ENCODE measurements around the gene OLAH.
A peak's percentile ranks its signal among the peaks of the same experiment; 100 is the strongest.

The OLAH gene

GRCh38 chr10:15069230-15069629, 25.5 kb downstream of the OLAH start:
- DNase-seq (ENCODE audit: low read depth, low spot score) = no peak

- DNase-seq (ENCODE audit: low read depth, low spot score) = no peak
These were observed 28.6 kb downstream of the OLAH start for GRCh38 chr10:15072358-15072757.

- DNase-seq (ENCODE audit: low read depth, low spot score) = no peak
These were observed 31.7 kb downstream of the OLAH start for GRCh38 chr10:15075421-15075820.

GRCh38 chr10:15083674-15084501, 40.1 kb downstream of the OLAH start:
- DNase-seq (ENCODE audit: low read depth, low spot score) = no peak

GRCh38 chr10:15084502-15084922, 40.8 kb downstream of the OLAH start:
- DNase-seq (ENCODE audit: low read depth, low spot score) = no peak

GRCh38 chr10:15088428-15089261, 44.9 kb downstream of the OLAH start, which contains the start of gene ACBD7:
Gene ACBD7 (minus strand): TSS chr10:15088776. CDS start chr10:15088728, 48 bp downstream.
- DNase-seq (ENCODE audit: low read depth, low spot score) = peak; percentile 59

- DNase-seq (ENCODE audit: low read depth, low spot score) = no peak
These were observed 47.7 kb downstream of the OLAH start for GRCh38 chr10:15091418-15091817.

- DNase-seq (ENCODE audit: low read depth, low spot score) = no peak
These were observed 49.2 kb downstream of the OLAH start for GRCh38 chr10:15092855-15093408.

- no peak for DNase-seq (ENCODE audit: low read depth, low spot score)
These were observed 52.9 kb downstream of the OLAH start for GRCh38 chr10:15096661-15097010.

- peak; percentile 89 for DNase-seq (ENCODE audit: low read depth, low spot score)
These were observed 53.5 kb downstream of the OLAH start, which contains the start of gene RPP38 for GRCh38 chr10:15097011-15097812. Gene RPP38 (plus strand): TSS chr10:15097355. CDS start chr10:15103315, 5,960 bp downstream.

GRCh38 chr10:15099886-15100285, 56.1 kb downstream of the OLAH start:
- DNase-seq (ENCODE audit: low read depth, low spot score) = no peak

- no peak for DNase-seq (ENCODE audit: low read depth, low spot score)
These were observed 59.8 kb downstream of the OLAH start for GRCh38 chr10:15103513-15103912.

GRCh38 chr10:15106352-15107013, 62.7 kb downstream of the OLAH start:
- peak; percentile 46 for DNase-seq (ENCODE audit: low read depth, low spot score)

- no peak for DNase-seq (ENCODE audit: low read depth, low spot score)
These were observed 68.9 kb downstream of the OLAH start for GRCh38 chr10:15112657-15113056.

GRCh38 chr10:15113766-15114165, 70.0 kb downstream of the OLAH start:
- DNase-seq (ENCODE audit: low read depth, low spot score) = no peak

GRCh38 chr10:15116225-15116624, 72.5 kb downstream of the OLAH start:
- DNase-seq (ENCODE audit: low read depth, low spot score) = no peak

- DNase-seq (ENCODE audit: low read depth, low spot score) = no peak
These were observed 74.9 kb downstream of the OLAH start for GRCh38 chr10:15118615-15119014.

GRCh38 chr10:15120523-15120922, 76.8 kb downstream of the OLAH start:
- DNase-seq (ENCODE audit: low read depth, low spot score) = no peak

- no peak for DNase-seq (ENCODE audit: low read depth, low spot score)
These were observed 78.0 kb downstream of the OLAH start for GRCh38 chr10:15121707-15122106.

- DNase-seq (ENCODE audit: low read depth, low spot score) = no peak
These were observed 78.8 kb downstream of the OLAH start for GRCh38 chr10:15122477-15123030.
